Measurements from ENCODE around the gene SLC4A4.

- TF ChIP-seq, protein P1, sequence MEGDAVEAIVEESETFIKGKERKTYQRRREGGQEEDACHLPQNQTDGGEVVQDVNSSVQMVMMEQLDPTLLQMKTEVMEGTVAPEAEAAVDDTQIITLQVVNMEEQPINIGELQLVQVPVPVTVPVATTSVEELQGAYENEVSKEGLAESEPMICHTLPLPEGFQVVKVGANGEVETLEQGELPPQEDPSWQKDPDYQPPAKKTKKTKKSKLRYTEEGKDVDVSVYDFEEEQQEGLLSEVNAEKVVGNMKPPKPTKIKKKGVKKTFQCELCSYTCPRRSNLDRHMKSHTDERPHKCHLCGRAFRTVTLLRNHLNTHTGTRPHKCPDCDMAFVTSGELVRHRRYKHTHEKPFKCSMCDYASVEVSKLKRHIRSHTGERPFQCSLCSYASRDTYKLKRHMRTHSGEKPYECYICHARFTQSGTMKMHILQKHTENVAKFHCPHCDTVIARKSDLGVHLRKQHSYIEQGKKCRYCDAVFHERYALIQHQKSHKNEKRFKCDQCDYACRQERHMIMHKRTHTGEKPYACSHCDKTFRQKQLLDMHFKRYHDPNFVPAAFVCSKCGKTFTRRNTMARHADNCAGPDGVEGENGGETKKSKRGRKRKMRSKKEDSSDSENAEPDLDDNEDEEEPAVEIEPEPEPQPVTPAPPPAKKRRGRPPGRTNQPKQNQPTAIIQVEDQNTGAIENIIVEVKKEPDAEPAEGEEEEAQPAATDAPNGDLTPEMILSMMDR (IDR thresholded peaks at IDR 0.05; ENCODE audit: insufficient read depth, low read length, poor library complexity, severe bottlenecking) = no peak
- TF ChIP-seq EZH2phosphoT487 (conservative IDR thresholded peaks at IDR 0.05; ENCODE audit: low read length) = no peak
Observed at GRCh38 chr4:71292228-71292627, 46.6 kb upstream of the SLC4A4 start.
